ENCODE measurements around the gene CD70.
"Not testable (repeated sequence)": the region's sequence is repeated elsewhere in the genome, so short reads cannot be mapped to it uniquely, and the experiment has no call there.

Gene CD70

GRCh38 chr19:6597471-6598253, 6.7 kb upstream of the CD70 start:
- DNase-seq (ENCODE audit: low spot score) = not testable (repeated sequence)

DNA sequence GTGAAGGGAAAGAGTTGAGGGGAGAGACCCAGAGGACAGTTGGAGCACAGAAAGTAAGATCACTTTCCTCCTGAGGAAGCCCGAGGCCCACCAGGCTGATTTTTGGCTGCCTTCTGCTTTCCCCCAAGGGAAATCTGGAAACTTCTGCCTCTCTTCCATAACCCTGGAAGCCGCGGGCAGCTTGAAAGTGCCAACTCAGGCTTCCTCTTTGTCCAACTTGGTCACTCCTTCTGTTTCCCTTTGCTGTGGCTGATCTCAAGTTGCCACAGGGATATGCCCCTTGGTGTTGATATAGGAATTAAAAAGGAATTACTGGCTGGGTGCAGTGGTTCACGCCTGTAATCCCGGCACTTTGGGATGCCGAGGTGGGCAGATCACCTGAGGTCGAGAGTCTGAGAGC, 5.7 kb upstream of the CD70 start:
- no peak for DNase-seq (ENCODE audit: low spot score)

GRCh38 chr19:6593651-6594416, 2.9 kb upstream of the CD70 start:
- peak; percentile 24 for DNase-seq (ENCODE audit: low spot score)

DNA sequence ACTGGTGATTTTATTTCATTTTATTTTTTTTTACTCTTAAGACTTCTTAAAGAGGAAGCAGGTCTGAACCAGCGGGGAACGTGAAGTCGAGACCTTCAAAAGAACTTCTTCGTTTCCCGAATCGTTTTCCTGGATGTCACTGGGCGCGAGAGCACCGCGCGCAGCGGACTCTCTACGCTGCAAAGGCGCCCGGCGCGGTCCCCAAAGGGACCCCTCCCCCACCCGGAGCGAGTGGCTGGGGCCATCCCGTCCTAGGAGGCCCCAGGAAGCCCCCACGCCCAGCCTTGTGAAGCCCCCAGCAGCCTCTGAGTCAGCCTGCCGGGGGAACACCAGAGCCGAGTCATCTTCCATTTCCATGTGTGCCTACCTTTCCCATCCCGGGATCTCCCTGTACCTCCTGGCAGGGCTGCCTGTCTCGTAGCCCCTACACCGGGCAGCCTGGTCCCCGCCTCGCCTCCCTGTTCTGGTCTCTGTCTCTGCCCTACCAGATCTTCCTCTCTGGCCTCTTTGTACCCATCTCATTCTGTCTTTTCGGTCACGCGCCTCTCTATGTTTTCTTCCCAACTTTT, 608 bp downstream of the CD70 start:
- no peak for DNase-seq (ENCODE audit: low spot score)

- DNase-seq (ENCODE audit: low spot score) = no peak
Observed at GRCh38 chr19:6589711-6590257, 1.2 kb downstream of the CD70 start.

GRCh38 chr19:6588508-6589345, 2.2 kb downstream of the CD70 start:
- no peak for DNase-seq (ENCODE audit: low spot score)

GRCh38 chr19:6587998-6588507, 2.9 kb downstream of the CD70 start:
- DNase-seq (ENCODE audit: low spot score) = no peak

DNA sequence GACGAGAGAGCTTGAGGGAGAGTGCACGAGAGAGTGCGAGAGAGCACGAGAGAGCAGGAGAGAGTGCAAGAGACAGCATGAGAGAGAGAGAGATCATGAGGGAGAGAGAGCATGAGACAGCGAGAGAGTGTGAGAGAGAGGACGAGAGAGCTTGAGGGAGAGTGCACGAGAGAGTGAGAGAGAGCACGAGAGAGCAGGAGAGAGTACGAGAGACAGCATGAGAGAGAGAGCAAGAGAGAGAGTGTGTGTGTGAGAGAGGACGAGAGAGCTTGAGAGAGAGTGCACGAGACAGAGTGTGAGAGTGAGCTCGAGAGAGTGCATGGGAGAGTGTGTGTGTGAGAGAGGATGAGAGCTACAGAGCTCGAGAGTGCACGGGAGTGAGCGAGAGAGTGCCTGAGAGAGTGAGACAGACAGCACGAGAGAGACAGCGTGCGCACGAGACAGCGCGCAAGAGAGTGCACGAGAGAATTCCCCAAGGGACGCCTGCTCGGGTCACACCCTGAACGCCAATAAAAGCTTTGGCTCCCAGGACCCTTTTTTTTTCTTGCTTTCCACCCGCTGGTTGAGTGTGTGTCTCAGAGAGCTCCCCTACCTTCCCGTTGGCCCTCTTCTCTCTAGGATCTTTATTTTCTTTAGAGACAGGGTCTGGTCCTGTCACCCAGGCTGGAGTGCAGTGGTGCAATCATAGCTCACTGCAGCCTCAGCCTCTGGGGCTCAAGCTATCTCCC, 3.7 kb downstream of the CD70 start:
- no peak for DNase-seq (ENCODE audit: low spot score)

- no peak for DNase-seq (ENCODE audit: low spot score)
Observed at GRCh38 chr19:6586726-6587092, 4.2 kb downstream of the CD70 start.

DNA sequence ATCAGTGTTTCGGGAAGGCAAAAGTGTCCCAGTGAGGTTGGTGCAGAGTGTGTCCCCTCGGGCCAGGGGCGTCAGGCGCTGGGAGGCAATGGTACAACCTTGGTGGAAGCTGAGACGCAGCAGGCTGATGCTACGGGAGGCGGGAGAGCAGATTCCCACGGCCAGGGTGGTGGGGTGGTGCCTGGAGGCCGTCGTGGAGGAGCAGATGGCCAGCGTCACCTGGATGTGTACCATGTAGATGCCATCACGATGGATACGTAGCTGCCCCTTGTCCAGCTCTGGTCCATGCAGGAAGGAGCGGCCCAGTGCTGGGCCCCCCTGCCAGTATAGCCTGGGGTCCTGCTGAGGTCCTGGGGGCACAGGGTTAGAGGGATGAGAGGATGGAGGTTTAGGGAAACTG, 4.9 kb downstream of the CD70 start:
- no peak for DNase-seq (ENCODE audit: low spot score)

GRCh38 chr19:6582515-6583484, 8.2 kb downstream of the CD70 start:
- DNase-seq (ENCODE audit: low spot score) = peak; percentile 9

DNA sequence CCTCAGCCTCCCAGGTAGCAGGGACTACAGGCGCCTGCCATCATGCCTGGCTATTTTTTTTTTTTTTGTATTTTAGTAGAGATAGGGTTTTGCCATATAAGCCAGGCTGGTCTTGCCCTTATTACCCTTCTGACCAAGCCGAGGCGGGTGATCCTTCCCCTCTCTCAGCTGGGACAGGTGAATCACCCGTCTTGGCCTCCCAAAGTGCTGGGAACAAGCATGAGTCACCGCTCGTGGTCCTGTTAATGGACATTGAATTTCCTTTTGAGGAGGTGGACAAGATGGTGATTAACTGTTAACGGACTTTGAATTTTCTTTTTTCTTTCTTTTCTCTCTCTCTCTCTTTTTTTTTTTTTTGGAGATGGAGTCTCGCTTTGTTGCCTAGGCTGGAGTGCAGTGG, 10.6 kb downstream of the CD70 start:
- peak; percentile 88 for DNase-seq (ENCODE audit: low spot score)

DNA sequence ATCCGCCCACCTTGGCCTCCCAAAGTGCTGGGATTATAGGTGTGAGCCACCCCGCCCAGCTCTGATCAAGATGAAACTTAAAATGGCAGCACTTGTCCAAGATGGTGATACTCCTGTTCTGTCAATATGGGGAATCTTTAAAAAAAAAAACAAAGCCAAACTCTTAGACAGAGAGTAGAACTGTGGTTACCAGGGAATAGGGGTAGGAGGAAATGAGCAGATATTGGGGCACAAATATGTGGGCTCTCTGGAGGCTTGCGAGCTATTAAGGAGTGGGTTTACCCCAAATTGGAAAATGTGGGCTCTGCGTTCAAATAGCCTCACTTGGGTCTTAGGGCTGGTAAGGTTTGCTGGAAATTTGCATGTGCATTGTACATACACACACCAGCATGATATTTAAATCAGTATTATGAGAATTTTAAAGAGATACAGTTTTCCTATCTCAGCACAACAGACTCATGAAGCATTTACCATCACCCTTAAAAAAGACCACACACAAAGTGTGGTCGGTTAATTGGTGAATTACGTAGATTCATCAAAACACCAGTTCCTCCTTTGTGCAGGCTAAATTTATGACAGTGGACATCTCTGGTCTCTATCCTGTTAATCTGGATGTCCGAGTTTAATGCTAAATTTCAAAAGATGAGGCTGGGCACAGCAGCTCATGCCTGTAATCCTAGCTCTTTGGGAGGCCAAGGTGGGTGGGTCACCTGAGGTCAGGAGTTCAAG, 11.3 kb downstream of the CD70 start:
- DNase-seq (ENCODE audit: low spot score) = no peak

DNA sequence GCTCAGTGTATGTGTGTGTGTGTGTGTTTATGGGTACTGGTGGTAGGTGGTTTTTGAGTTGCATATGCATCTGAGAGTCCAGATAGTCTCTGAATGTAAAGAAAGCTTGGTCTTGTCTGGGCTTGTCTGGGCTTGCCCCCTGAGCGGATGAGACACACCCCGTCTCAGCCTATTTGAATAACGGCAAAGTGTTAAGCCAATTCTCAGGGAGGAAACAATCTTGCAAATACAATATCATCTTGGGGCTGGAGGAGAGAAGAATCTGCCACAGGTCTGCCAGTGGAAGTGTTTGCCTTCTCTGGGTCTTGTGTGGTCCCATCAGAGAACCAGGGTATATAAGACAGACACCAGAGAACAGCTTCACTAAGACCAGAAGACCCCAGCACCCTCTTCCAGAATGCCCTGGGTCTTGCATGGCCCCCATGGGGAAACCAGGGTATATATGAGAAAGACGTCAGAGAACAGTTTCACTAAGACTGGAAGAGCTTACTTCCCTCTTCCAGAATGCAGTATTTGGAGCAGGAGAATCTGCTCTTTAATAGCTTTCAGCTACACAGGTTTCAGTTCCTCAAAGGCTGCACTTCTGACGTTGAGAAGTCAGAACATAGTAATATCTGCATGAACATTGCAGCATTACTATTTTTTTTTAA, 13.3 kb downstream of the CD70 start:
- no peak for DNase-seq (ENCODE audit: low spot score)

DNA sequence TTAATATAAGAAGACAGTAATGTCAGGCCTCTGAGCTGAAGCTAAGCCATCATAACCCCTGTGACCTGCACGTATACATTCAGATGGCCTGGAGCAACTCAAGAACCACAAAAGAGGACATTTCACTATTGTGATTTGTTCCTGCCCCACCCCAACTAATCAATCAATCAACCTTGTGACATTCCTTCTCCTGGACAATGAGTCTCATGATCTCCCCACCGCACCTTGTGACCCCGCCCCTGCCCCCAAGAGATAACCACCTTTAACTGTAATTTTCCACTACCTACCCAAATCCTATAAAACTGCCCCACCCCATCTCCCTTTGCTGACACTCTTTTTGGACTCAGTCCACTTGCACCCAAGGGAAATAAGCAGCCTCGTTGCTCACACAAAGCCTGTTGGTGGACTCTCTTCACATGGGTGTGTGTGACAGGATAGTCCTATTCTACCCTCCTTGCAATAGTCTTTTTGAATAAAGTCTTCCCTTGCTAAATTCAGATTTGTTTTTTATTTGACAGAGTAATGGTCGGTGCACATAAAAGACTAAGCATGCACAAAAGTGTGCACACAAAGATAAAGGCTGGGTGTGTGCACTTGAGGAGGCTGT, 14.0 kb downstream of the CD70 start:
- DNase-seq (ENCODE audit: low spot score) = no peak

GRCh38 chr19:6573350-6573749, 17.6 kb downstream of the CD70 start:
- no peak for DNase-seq (ENCODE audit: low spot score)

- no peak for DNase-seq (ENCODE audit: low spot score)
Observed at GRCh38 chr19:6572217-6572616, 18.7 kb downstream of the CD70 start.

DNA sequence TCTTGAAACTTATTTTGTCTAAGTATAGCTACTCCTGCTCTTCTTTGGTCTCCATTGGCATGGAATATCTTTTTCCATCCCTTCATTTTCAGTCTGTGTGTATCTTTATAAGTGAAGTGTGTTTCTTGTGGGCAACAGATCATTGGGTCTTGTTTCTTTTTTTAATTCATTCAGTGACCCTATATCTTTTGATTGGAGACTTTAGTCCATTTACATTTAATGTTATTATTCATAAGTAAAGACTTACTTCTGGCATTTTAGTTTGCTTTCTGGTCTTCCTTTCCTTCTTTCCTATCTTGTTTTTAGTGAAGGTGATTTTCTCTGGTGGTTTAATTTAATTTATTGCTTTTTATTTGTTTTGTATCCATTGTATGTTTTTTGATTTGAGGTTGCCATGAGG, 19.8 kb downstream of the CD70 start:
- DNase-seq (ENCODE audit: low spot score) = no peak

Data from RKO (cell line).